Activated CD4-positive, alpha-beta memory T cell treated with anti-CD3 and anti-CD28 coated beads, Interleukin-2, amount 10 ng/mL, durations not matched to agents 7 days and 5 days (primary cell): ENCODE measurements around the gene INPP5A. TPM values are rescaled to one million over a fixed set of nuclear protein-coding genes. Genes with fewer than 3 reads are reported as not detected.

Experiments used
- CTCF ChIA-PET: fragments of 350-600 bp; sonication (Branson Sonifier 250); formaldehyde crosslinking; loops from one replicate; lab custom pipeline; 2021; ENCODE audit warnings: antibody characterized with exemption, inconsistent platforms; lab: Charles Lee
- POLR2A ChIA-PET: fragments of 350-600 bp; sonication (Branson Sonifier 250); formaldehyde crosslinking; loops from one replicate; lab custom pipeline; 2021; ENCODE audit warnings: antibody characterized with exemption; lab: Charles Lee
- DNase-seq: peaks from one replicate; pipeline ENCODE4 v3.0.0-alpha.2; 2020
- H3K27ac Mint-ChIP-seq: one replicate; pipeline ENCODE4 v1.8.0; 2021; ENCODE audit warnings: mild to moderate bottlenecking, mixed read lengths
- H3K27me3 Mint-ChIP-seq: one replicate; pipeline ENCODE4 v1.8.0; 2021; ENCODE audit warnings: mixed read lengths
- H3K36me3 Mint-ChIP-seq: one replicate; pipeline ENCODE4 v1.8.0; 2021; ENCODE audit warnings: low read depth, mixed read lengths
- H3K4me1 Mint-ChIP-seq: one replicate; pipeline ENCODE4 v1.8.0; 2021; ENCODE audit warnings: mixed read lengths
- H3K4me3 Mint-ChIP-seq: one replicate; pipeline ENCODE4 v1.8.0; 2021; ENCODE audit warnings: mild to moderate bottlenecking, mixed read lengths
- H3K9me3 Mint-ChIP-seq: one replicate; pipeline ENCODE4 v1.8.0; 2021; ENCODE audit warnings: mixed read lengths
- total RNA-seq, 2 experiments: library from RNA; stranded (reverse); gene quantifications; one replicate each; pipeline ENCODE4 v1.2.3, GENCODE V29; 2021

The INPP5A gene
- total RNA-seq, 2 experiments from 2014 or later, result 9.3 to 9.5 TPM

- no peak for DNase-seq
- Mint-ChIP-seq H3K36me3 (no peaks in the 10 kb centered on the region), H3K27me3 (peaks cover under 1% of the 10 kb centered on the region), H3K4me3 (no peak overlapping the region), H3K27ac (no peak overlapping the region), H3K9me3 (peaks cover 5% of the 10 kb centered on the region), H3K4me1 (peaks cover 8% of the 10 kb centered on the region)
- CTCF ChIA-PET, result no interaction called here
- POLR2A ChIA-PET, result no interaction called here
Observed at GRCh38 chr10:132607961-132608495, 70.4 kb downstream of the INPP5A start.

GRCh38 chr10:132608511-132609195 is 71.1 kb downstream of the INPP5A start:
- H3K9me3 Mint-ChIP-seq, result peaks cover 3% of the 10 kb centered on the region
- H3K4me1 Mint-ChIP-seq, result peaks cover 8% of the 10 kb centered on the region
- H3K4me3 Mint-ChIP-seq, result no peak overlapping the region
- no peak overlapping the region for H3K27ac Mint-ChIP-seq
- H3K27me3 Mint-ChIP-seq, result no peaks in the 10 kb centered on the region
- DNase-seq, result no peak
- CTCF ChIA-PET, result interaction anchor here (0.9 kb wide), 1 partner anchor 46 kb away, joined by 3 read pairs; no protein-coding TSS in a partner anchor
- no peaks in the 10 kb centered on the region for H3K36me3 Mint-ChIP-seq
- POLR2A ChIA-PET, result no interaction called here

- CTCF ChIA-PET, result interaction anchor here (0.9 kb wide), 1 partner anchor 46 kb away, joined by 3 read pairs; no protein-coding TSS in a partner anchor
- H3K9me3 Mint-ChIP-seq, result peaks cover 3% of the 10 kb centered on the region
Observed at GRCh38 chr10:132609211-132609610, 71.6 kb downstream of the INPP5A start.

GRCh38 chr10:132610071-132610701 is 72.6 kb downstream of the INPP5A start:
- Mint-ChIP-seq H3K27ac (no peak overlapping the region), H3K9me3 (no peaks in the 10 kb centered on the region), H3K27me3 (no peaks in the 10 kb centered on the region), H3K4me3 (no peak overlapping the region), H3K36me3 (no peaks in the 10 kb centered on the region), H3K4me1 (peaks cover 8% of the 10 kb centered on the region)
- DNase-seq, result no peak
- ChIA-PET CTCF (no interaction called here), POLR2A (no interaction called here)

More at GRCh38 chr10:132609211-132609610, 71.6 kb downstream of the INPP5A start:
- no peak for DNase-seq
- Mint-ChIP-seq H3K4me1 (peaks cover 8% of the 10 kb centered on the region), H3K36me3 (no peaks in the 10 kb centered on the region), H3K4me3 (no peak overlapping the region), H3K27ac (no peak overlapping the region), H3K27me3 (no peaks in the 10 kb centered on the region)
- POLR2A ChIA-PET, result no interaction called here

GRCh38 chr10:132611026-132611910 is 73.7 kb downstream of the INPP5A start:
- Mint-ChIP-seq H3K4me3 (no peak overlapping the region), H3K9me3 (peaks cover 9% of the 10 kb centered on the region), H3K27ac (no peak overlapping the region), H3K4me1 (peaks cover 16% of the 10 kb centered on the region), H3K27me3 (peaks cover 1% of the 10 kb centered on the region), H3K36me3 (peaks cover 3% of the 10 kb centered on the region)
- no peak for DNase-seq
- CTCF ChIA-PET, result no interaction called here
- POLR2A ChIA-PET, result no interaction called here

GRCh38 chr10:132611986-132612385 is 74.4 kb downstream of the INPP5A start:
- ChIA-PET POLR2A (no interaction called here), CTCF (no interaction called here)
- Mint-ChIP-seq H3K9me3 (peaks cover 14% of the 10 kb centered on the region), H3K27me3 (peaks cover 4% of the 10 kb centered on the region), H3K4me1 (peaks cover 21% of the 10 kb centered on the region), H3K27ac (no peak overlapping the region), H3K36me3 (peaks cover 7% of the 10 kb centered on the region), H3K4me3 (no peak overlapping the region)
- no peak for DNase-seq

GRCh38 chr10:132612571-132613504 is 75.3 kb downstream of the INPP5A start:
- Mint-ChIP-seq H3K36me3 (peaks cover 7% of the 10 kb centered on the region), H3K27me3 (peaks cover 4% of the 10 kb centered on the region), H3K4me3 (no peak overlapping the region), H3K4me1 (peaks cover 21% of the 10 kb centered on the region), H3K27ac (no peak overlapping the region), H3K9me3 (peaks cover 14% of the 10 kb centered on the region)
- DNase-seq, result no peak
- ChIA-PET CTCF (no interaction called here), POLR2A (no interaction called here)

- CTCF ChIA-PET, result interaction anchor here (0.9 kb wide), 1 partner anchor 14 kb away, joined by 3 read pairs; no protein-coding TSS in a partner anchor
- Mint-ChIP-seq H3K27me3 (peaks cover 4% of the 10 kb centered on the region), H3K4me1 (peaks cover 21% of the 10 kb centered on the region), H3K36me3 (peaks cover 7% of the 10 kb centered on the region), H3K9me3 (peaks cover 18% of the 10 kb centered on the region), H3K4me3 (no peak overlapping the region), H3K27ac (no peak overlapping the region)
- POLR2A ChIA-PET, result no interaction called here
- no peak for DNase-seq
Observed at GRCh38 chr10:132613566-132614348, 76.2 kb downstream of the INPP5A start.

- no peak for DNase-seq
- peaks cover 20% of the 10 kb centered on the region for H3K9me3 Mint-ChIP-seq
- CTCF ChIA-PET, result interaction anchor here (0.9 kb wide), 1 partner anchor 15 kb away, joined by 3 read pairs; no protein-coding TSS in a partner anchor
- peaks cover 21% of the 10 kb centered on the region for H3K4me1 Mint-ChIP-seq
- H3K27me3 Mint-ChIP-seq, result peaks cover 4% of the 10 kb centered on the region
- H3K36me3 Mint-ChIP-seq, result peaks cover 7% of the 10 kb centered on the region
- no peak overlapping the region for H3K4me3 Mint-ChIP-seq
- POLR2A ChIA-PET, result interaction anchor here (0.9 kb wide), 1 partner anchor 82 kb away, joined by 3 read pairs; no protein-coding TSS in a partner anchor
- no peak overlapping the region for H3K27ac Mint-ChIP-seq
Observed at GRCh38 chr10:132614431-132615340, 77.1 kb downstream of the INPP5A start.

- H3K36me3 Mint-ChIP-seq, result peaks cover 10% of the 10 kb centered on the region
- ChIA-PET POLR2A (interaction anchor here (0.9 to 1.1 kb wide), 2 partner anchors 39 to 83 kb away, joined by 3 read pairs; no protein-coding TSS in a partner anchor), CTCF (no interaction called here)
- peaks cover 8% of the 10 kb centered on the region for H3K27me3 Mint-ChIP-seq
- H3K4me3 Mint-ChIP-seq, result no peak overlapping the region
- peaks cover 27% of the 10 kb centered on the region for H3K9me3 Mint-ChIP-seq
- peaks cover 21% of the 10 kb centered on the region for H3K4me1 Mint-ChIP-seq
- H3K27ac Mint-ChIP-seq, result peak overlapping the region; percentile 75
- DNase-seq, result no peak
Observed at GRCh38 chr10:132615341-132616169, 78.0 kb downstream of the INPP5A start.
